Mesothelial cell of epicardium (in vitro differentiated cells): ENCODE data around the gene TNFRSF11A. TPM values are rescaled to one million over a fixed set of nuclear protein-coding genes. Genes with fewer than 3 reads are reported as not detected.

Experiments
- DNase-seq, 2 experiments: peaks; one replicate each; pipeline ENCODE4 v3.0.0; 2021; ENCODE audit warnings: low spot score in 2 of 2; ENCODE audit not compliant: unreplicated experiment in 2 of 2
- H3K27ac Mint-ChIP-seq: 2 replicates; pipeline ENCODE4 v1.8.0; 2021; ENCODE audit warnings: mixed read lengths
- H3K27me3 Mint-ChIP-seq: 2 replicates; pipeline ENCODE4 v1.8.0; 2021; ENCODE audit warnings: low read depth, mixed read lengths
- H3K36me3 Mint-ChIP-seq: 2 replicates; pipeline ENCODE4 v1.8.0; 2021; ENCODE audit warnings: mixed read lengths
- H3K4me1 Mint-ChIP-seq: 2 replicates; pipeline ENCODE4 v1.8.0; 2021; ENCODE audit warnings: mixed read lengths
- H3K4me3 Mint-ChIP-seq: 2 replicates; pipeline ENCODE4 v1.8.0; 2021; ENCODE audit warnings: mild to moderate bottlenecking, moderate library complexity, mixed read lengths
- H3K9me3 Mint-ChIP-seq: 2 replicates; pipeline ENCODE4 v1.8.0; 2021; ENCODE audit warnings: mixed read lengths
- CTCF ChIP-seq: fragments of 200-600 bp; sonication (generic); IDR thresholded peaks from one replicate; pipeline ENCODE4 v1.5.0; 2021; ENCODE audit warnings: antibody characterized with exemption; ENCODE audit not compliant: unreplicated experiment
- total RNA-seq: library from RNA; stranded (reverse); gene quantifications from 3 replicates; pipeline ENCODE4 v1.2.1, GENCODE V29; 2021

Gene TNFRSF11A
- total RNA-seq, 1 donor from 2014 or later: 0.83 TPM

DNA sequence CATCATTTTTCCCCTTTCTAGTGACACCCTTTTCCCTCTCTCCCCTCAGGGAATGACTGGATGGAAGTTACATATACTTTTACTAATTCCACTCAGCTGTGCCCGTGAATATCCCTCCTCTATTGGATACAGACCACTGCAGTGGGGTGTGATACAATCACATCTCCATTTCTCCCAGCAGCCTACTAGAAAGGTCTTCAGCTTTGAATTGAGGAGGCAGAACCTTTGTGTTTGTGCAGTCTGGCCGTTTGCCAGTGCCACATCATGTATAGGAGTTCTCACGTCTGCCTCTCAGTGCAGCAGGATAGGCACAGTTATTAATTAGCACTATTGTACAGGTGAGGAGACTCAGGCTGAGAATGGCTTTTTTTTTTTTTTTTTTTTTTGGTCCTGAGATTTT is 16.4 kb downstream of the TNFRSF11A start:
- no peak overlapping the region for H3K27ac Mint-ChIP-seq
- peaks cover 43% of the 10 kb centered on the region for H3K27me3 Mint-ChIP-seq
- no peak for DNase-seq
- H3K4me1 Mint-ChIP-seq: peaks cover 10% of the 10 kb centered on the region
- no peak overlapping the region for H3K4me3 Mint-ChIP-seq
- no peaks in the 10 kb centered on the region for H3K36me3 Mint-ChIP-seq
- no peaks in the 10 kb centered on the region for H3K9me3 Mint-ChIP-seq
- no peak for TF ChIP-seq CTCF

DNA sequence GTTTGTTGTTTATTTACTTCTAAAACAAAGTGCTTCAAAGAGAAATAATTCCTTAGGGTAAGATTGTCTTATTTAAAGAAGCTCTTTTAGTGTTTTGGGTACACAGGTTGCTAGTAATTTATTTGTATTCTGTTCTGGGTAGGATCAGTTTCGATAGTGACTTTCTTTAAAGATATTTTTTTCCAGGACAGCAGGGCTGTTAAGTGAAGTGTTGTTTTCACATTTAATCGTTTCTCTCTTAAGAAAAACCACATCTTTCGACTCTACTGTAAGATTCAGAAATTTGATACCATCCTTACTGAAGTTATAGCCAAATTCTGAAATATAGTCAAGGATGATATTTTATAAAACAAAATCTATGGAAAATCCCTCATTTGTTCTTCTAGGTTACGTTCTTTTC is 17.8 kb downstream of the TNFRSF11A start:
- no peak for TF ChIP-seq CTCF
- no peaks in the 10 kb centered on the region for H3K36me3 Mint-ChIP-seq
- peaks cover 38% of the 10 kb centered on the region for H3K27me3 Mint-ChIP-seq
- H3K9me3 Mint-ChIP-seq: no peaks in the 10 kb centered on the region
- DNase-seq: no peak
- no peak overlapping the region for H3K4me3 Mint-ChIP-seq
- peaks cover 10% of the 10 kb centered on the region for H3K4me1 Mint-ChIP-seq
- no peak overlapping the region for H3K27ac Mint-ChIP-seq

DNA sequence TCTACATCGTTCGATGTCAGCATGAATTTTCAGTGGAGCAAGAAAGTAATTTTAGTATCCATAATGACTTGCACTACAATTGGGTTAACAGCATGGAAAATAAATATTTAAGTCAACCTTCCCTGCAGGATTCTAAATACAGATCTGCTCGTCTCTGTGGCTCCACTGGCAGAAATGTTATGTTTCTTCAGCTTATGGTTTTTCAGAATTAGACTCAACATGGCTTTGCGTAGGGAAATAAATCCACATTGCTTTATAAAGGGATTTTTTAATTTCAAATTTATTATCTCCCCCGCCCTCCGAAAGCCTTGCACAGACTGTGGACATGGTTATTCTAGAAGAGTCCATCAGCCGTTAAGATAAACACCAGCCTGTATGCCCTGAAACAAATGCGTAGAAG is 18.2 kb downstream of the TNFRSF11A start:
- no peak for DNase-seq
- Mint-ChIP-seq H3K27ac (no peak overlapping the region), H3K36me3 (no peaks in the 10 kb centered on the region), H3K4me3 (no peak overlapping the region), H3K27me3 (peaks cover 36% of the 10 kb centered on the region), H3K9me3 (no peaks in the 10 kb centered on the region), H3K4me1 (peaks cover 10% of the 10 kb centered on the region)
- TF ChIP-seq CTCF: no peak

GRCh38 chr18:62345909-62346308 is 20.8 kb downstream of the TNFRSF11A start:
- Mint-ChIP-seq H3K27me3 (peaks cover 21% of the 10 kb centered on the region), H3K27ac (no peak overlapping the region), H3K36me3 (no peaks in the 10 kb centered on the region)

GRCh38 chr18:62346333-62347088 is 21.4 kb downstream of the TNFRSF11A start:
- Mint-ChIP-seq H3K27me3 (peaks cover 21% of the 10 kb centered on the region), H3K4me3 (no peak overlapping the region), H3K9me3 (no peaks in the 10 kb centered on the region), H3K27ac (no peak overlapping the region), H3K4me1 (no peaks in the 10 kb centered on the region), H3K36me3 (no peaks in the 10 kb centered on the region)
- no peak for TF ChIP-seq CTCF
- DNase-seq: no peak

More at GRCh38 chr18:62345909-62346308, 20.8 kb downstream of the TNFRSF11A start:
- DNase-seq: no peak
- Mint-ChIP-seq H3K4me1 (no peaks in the 10 kb centered on the region), H3K9me3 (no peaks in the 10 kb centered on the region), H3K4me3 (no peak overlapping the region)
- no peak for TF ChIP-seq CTCF

DNA sequence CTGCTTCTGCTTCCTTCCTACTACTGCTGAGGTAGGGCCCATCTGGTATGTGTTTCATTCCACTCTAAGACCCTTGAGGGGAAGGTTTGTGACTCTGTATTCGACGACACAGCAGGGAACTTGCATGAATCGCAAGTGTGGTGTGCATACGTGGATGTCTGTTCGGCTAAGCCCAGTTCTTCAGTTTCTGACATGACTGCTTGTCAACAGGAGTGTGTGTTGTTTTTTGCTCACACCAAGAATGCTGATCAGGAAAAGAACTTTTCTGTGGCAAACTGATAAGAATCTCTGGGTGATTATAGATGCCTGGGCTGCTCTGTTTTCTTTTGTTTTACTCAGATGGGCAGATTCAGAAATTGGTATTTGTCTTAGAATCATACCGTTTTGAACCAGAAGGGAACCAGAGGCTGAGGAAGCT is 22.0 kb downstream of the TNFRSF11A start:
- Mint-ChIP-seq H3K36me3 (no peaks in the 10 kb centered on the region), H3K9me3 (no peaks in the 10 kb centered on the region), H3K27me3 (peaks cover 21% of the 10 kb centered on the region), H3K4me3 (no peak overlapping the region), H3K27ac (no peak overlapping the region), H3K4me1 (no peaks in the 10 kb centered on the region)
- DNase-seq: no peak
- TF ChIP-seq CTCF: no peak
